Hematopoietic multipotent progenitor cell treated with erythropoietin and hydrocortisone succinate and interleukin-3 and kit ligand, for 17 days (in vitro differentiated cells): ENCODE measurements around the gene GSC.
"Not testable (repeated sequence)": the region's sequence is repeated elsewhere in the genome, so short reads cannot be mapped to it uniquely, and the experiment has no call there.

Experiments used
- DNase-seq: peaks from one replicate; pipeline ENCODE4 v3.0.0-alpha.2; 2015; ENCODE audit warnings: low spot score

Gene GSC

GRCh38 chr14:94771906-94772490 lies 2.1 kb upstream of the GSC start:
- DNase-seq, result no peak

DNA sequence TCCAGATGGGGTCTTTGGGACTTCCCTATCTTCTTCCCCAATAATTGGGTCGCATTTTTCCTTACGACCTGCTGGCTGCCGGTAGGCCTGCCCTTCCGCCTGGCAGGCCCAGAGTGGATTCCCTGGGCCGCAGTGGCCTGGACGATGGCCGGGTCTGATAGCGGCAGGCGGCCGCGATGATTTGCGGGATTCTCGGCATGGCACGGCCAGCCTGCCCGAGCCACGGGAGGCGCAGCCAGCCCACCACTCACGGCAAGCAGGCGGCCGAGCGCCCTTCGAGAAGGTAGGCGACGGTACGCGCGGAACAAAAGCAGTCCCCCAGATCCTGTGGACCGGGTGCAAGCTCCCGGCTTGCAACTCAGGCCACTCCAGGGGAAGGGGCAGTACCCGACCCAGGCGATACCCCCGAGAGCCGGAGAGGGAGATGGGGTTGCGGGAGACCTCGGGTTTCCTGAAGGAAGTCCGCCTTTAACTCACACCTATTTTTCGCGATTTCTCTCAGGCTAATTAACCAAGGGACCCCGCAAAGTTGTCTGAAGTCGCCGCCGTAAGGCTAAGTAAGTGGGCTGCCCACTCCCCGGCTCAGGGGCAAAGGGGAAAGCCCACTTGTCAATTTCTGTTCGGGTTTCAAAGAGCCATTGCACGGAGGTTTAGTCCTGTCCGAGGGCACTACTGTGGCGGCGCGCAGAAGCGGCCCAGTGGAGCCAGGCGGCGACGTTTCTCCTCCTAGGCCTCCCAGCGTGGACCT lies 1.4 kb upstream of the GSC start:
- DNase-seq, result no peak

- DNase-seq, result no peak
Observed at GRCh38 chr14:94770815-94771157, 873 bp upstream of the GSC start.

DNA sequence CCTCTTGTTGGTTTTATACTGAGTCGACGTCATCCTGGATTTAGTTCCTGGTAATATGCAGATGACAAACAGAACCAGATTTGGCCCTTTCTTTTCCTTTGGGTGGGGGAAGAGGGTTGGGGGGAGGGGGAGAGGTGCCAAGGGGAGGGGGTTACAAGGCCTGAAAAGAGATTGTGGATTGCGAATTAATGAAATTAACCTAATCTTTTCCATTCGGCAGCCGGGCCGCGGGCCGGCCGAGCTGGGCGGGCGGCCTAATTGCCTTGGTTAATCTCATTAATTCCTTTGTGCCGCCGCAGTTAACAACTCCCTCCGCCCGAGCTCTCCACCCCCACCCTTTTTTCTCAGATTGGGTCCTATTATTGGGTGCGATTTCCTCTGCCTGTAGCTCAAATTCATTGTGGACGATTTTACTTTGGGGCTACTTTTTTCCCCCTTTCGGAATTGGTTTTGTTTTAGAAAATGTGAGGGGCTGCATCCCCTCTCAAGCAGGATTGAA lies 387 bp upstream of the GSC start:
- no peak for DNase-seq

DNA sequence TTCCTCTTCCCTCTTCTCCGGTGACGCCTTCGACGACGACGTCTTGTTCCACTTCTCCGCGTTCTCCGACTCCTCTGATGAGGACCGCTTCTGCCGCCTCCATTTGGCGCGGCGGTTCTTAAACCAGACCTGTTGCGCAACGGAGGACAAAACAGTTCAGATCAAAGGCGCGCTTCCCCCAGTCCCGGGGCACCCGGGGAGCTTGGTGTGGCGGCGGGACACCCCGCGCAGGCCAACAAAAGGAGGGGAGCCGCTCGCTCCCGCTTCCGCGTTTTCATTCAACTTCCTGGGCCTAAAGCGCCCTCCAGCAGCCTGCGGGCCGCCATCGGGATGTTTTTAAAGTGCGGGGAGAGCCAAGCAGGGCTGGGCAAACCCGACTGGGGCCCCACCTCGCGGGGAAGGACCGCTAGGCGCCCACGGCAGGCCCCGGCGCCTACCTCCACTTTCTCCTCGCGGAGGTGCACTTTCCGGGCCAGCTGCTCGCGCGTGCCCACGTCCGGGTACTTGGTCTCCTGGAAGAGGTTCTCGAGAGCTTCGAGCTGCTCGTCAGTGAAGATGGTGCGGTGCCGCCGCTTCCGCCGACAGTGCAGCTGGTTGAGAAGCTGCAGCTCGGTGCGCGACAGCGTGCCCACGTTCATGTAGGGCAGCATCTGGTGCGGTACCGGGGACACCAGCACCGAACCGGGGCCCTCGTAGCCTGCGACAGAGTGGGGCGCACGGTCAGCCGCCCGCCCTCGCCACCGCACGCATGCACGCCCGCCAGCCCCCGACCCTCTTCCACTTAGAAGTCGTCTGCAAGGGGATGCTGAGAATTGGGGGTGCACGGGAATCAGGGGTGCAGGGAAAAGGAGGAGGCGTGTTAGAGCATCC lies 1.2 kb downstream of the GSC start:
- DNase-seq, result no peak

- DNase-seq, result no peak
Observed at GRCh38 chr14:94768141-94768520, 1.8 kb downstream of the GSC start.

DNA sequence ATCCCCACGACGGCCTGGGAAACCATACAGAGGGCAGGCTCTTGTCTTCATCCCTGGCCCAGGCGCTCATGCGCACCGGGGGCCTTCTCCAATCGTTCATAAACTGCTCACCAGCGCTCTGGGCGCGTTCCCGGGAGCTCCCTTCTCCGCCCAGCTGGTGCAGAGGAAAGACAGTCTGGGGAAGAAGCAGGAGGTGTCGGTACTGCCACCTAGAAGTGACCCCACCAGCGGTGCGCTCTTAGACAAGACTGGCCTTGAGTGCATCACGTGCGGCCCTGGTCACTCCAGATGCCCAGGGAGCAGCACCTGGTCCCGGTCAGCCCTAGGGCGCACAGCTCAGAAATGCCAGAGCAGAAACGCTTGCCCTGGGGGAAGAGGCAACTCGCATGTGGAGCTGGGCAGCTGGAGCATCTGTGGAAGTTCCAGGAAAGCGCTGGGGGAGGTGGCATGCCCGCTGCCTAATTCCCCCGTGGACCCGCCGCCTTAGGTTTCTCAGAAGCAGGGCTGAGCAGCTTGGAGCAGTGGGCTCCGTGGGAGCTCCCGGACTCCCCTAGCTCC lies 2.5 kb downstream of the GSC start:
- no peak for DNase-seq

GRCh38 chr14:94764573-94764972 lies 5.3 kb downstream of the GSC start:
- no peak for DNase-seq

DNA sequence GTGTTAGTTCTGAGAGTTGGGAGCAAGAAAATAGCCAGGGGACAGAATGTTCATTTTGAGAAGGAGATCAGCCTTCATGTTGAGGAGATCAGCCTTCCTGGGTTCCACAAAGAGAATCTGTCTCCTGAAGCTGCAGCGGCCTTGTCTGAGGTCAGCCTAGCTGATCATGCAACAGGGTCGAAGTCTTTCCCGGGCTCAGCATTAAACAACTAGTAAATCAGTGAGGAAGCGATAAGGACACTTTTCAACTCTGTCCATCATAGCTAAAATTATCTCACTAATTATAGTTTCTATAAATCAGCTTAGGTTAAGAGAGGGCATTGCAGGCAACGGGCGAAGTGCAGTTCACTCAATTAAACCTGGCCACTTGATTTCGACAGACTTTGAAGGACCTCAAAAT lies 7.5 kb downstream of the GSC start:
- DNase-seq, result no peak

- DNase-seq, result no peak
Observed at GRCh38 chr14:94761997-94762377, 7.9 kb downstream of the GSC start.

DNA sequence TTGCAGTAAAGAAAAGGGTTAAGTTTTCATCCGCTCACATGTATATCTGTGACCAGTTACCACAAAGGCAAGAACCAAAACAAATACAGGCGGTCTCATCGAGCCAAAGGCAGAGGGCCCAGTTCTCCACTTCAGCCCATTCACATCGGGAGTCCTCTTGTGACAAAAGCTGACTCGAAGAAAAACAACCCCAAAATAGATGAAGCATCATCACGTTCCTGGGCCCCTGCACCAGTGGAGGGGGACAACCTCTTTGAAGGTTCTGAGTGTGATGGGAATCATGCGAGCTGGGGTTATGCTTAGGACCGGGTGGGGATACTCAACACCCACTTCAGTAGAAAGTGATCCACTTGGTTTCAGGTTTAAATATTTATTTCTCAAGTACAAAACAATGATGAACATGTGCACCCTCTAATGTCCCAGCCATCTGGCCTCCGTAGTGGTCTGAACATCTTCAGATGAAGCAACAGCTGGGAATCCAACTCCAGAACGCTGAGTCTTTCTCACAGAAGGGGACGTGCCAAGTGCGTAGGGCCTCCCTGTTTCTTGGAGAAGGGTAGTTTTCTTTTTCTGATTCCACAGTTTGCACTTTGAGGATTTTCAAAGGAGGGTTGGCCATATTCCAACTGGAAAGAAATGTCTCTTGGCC lies 8.4 kb downstream of the GSC start:
- DNase-seq, result no peak

DNA sequence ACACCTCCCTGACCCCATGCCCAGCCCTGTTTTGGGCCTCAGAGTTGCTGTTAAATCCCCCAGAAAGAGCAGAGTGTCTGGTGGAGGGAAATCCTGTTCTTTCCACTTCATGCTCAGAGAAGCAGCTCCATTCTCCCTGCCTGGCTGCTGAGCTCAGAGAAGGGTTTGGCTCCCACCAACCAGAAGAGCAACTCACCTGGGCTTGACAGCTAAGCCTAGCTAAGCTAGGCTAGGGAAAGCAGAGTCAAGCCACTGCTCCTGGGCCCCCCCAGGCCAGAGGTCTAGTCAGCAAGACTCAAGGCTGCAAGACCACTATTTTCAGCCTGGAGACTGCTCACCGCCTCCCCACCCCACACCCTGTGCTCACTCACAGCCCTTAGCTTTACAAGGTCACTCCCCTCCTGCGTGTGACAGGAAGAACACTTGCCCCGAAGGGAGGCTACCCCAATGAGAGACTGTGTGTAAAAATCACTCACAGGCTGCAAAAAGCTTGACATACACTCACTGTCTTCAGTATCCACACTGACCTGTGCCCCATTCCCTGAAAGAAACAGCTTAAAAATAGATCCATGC lies 13.5 kb downstream of the GSC start:
- DNase-seq, result no peak

GRCh38 chr14:94754391-94754942 lies 15.4 kb downstream of the GSC start:
- DNase-seq, result no peak

- DNase-seq, result no peak
Observed at GRCh38 chr14:94752591-94753436, 17.1 kb downstream of the GSC start.

DNA sequence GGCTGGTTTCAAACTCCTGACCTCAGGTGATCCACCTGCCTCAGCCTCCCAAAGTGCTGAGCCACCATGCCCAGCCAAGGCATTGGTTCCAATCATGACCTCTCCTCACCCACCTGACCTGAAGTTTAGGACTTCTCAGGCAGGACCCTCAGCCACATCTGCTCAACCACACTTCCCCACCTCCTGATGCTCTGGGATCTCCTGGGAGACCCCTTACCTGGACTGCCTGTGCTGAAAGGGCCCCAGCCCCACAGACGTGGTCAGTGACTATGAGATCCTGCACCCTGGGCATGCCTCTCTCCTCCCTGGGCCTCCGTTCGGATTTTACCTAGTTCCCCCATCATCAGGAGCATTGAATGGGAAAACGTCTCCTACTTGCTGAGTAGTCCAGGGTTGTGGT lies 18.0 kb downstream of the GSC start:
- no peak for DNase-seq

DNA sequence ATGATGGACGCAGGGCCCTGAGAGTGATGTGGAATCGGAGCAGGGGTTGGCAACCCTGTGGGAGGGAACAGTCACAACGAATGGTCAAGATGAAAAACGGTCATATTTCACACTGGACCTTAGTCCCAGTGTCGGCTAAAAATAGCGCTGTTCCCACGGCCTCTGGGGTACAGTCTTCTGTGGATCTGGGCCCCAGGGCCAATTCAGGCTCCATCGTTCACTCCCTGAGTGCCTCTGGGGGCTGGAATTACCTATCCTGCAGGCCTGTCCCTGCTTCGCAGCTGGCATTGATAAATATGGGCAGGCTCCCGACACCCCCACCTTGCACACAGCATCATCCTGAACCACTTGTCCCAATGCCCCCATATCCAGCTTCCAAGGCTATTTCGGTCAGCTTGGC lies 18.6 kb downstream of the GSC start:
- DNase-seq, result no peak

DNA sequence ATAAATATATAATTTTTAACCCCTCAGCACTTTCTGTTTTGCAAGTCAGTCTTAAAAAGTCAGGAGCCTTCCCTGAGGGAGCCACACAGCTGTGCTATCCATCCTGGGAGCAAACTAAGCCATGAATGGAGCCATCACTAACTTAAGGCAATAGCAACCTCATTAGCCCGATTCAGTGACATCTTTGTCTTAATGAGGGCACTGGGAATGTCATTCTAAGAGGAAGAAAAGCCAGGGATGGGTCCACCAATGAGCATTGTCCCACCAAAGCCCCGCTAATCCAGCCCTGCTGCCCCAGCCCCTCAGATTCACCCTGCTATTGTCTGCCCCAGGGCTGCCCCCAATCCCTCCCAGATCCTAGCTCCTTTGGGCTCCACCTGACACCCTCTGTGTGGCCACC lies 19.5 kb downstream of the GSC start:
- DNase-seq, result no peak

DNA sequence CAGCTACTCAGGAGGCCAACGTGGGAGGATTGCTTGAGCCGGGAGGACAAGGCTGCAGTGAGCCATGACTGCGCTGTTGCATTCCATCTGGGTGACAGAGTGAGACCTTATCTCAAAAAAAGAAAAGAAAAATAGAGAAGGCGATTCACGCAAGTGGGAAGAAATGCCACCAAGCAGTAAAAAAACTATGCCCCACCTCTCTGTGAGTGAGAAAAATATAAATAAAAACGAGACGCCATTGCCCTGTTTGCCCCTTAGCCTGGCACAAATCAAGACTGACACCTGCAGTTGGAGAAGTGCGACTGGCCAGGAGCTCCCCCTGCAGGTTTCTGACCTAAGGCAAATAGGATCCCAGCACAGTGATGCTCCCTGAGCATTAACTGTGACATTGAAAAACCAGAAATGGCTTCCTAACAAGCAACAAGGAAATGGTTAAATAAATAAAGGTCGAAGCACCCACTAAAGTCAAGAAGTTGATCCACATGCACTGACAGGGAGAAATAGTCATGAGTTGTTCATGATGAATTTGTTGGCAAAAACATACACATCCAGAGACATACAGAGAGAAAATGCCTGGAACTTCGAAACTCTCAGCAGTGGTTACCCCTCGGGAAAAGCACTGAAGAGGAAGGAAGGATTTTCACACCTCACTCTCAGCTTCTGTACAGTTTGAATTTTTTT lies 21.1 kb downstream of the GSC start:
- DNase-seq, result no peak

DNA sequence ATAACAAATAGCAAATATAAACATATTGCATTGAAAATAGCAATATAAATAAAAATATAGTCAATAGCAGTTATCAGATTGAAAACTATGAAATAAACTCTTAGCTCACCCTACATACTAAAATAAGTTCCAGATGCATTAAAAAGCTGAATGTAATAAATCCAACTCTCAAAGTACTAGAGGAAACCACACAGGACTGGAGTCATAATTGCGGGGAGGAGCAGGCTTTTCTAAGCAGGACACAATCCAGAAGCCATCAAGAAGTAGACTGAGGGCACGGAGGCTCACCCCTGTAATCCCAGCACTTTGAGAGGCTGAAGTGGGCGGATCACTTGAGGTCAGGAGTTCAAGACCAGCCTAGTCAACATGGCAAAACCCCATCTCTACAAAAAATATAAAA lies 22.2 kb downstream of the GSC start:
- no peak for DNase-seq

- not testable (repeated sequence) for DNase-seq
Observed at GRCh38 chr14:94747153-94747552, 22.8 kb downstream of the GSC start.
